ENCODE data around the gene TCERG1.

DNA sequence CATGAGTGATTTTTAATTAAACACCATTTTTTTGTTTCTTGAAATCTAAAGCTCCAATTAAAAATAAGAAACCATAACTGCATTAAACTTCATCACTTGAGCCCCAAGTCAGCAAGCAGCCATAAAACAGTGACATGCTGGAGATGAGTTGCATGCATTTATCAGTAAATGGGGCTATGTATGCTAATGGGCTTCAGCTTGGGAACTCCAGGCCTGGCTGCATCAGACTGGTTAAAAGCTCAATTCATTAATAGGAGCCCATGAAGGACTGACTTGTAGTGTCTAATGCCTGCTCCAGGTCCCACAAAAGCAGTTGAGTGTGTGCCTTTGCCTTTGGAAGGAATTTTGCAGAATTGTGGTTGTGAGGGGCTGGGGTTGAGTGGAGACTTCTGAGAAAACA lies 102.5 kb downstream of the TCERG1 start:
- TF ChIP-seq GATA3 (IDR thresholded peaks at IDR 0.05; ENCODE audit: low read depth, low read length) (no peak), GATA2 (IDR thresholded peaks at IDR 0.05; ENCODE audit: low read depth, low read length) (no peak)
